DMS53 (cell line): Measurements from ENCODE around the gene CGNL1.

Source experiments
- DNase-seq: peaks from one replicate; lab custom pipeline; 2025; lab: John Stamatoyannopoulos, UW

CGNL1 gene

DNA sequence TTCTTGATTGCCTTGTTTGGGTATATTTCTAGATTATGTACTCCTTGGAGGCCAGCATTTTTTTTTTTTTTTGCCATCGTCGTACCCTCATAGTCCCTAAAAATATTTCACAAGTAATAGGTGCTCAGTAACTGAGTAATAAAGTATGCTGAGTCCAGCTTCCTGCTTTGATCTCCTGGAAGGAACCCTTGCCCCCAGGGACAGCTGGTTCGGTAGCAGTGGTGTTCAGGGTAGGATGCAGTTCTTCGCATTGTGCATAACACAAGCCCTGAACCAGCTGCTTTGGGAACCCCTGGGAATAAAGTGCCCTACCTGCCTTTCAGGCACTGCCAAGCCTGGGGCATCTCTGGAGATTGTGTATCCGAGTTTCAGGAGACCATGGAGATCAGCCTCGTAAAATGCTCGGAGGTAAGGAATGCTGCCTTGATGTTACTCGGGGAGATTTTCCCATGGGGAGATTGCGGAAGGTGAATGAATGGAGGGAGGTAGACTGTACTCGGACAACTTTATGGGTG, 223.0 kb downstream of the CGNL1 start:
- DNase-seq: no peak

DNA sequence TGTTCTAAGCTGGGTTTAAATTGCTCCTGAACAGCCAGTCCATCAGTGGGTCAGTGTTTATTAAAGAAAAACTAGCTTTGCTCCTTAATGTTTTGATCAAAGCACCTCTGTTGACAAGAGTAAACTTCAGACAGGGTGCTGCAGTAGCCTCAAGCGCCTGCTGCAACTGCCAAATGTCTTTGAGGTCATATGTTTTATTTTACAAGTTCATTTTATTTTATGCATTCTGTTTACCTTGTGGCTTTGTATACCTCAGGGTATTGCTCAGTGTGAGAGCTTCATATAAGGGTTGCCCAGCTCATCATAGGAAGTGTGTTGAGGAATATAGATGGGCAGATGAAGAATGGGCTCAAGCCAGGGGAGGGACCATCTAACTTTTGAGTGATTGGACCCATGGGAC, 223.9 kb downstream of the CGNL1 start:
- no peak for DNase-seq
